Pons (tissue), 1 donor: ENCODE data around the gene PIEZO1.

Experiments
- DNase-seq: peaks from one replicate; pipeline ENCODE4 v3.0.0-alpha.2; 2016; ENCODE audit warnings: low spot score

PIEZO1 gene

GRCh38 chr16:88815901-88816589 lies 31.0 kb upstream of the PIEZO1 start:
- DNase-seq = no peak

GRCh38 chr16:88815227-88815626 lies 30.2 kb upstream of the PIEZO1 start:
- DNase-seq = no peak

- no peak for DNase-seq
Observed at GRCh38 chr16:88814144-88814502, 29.1 kb upstream of the PIEZO1 start.

- DNase-seq = no peak
Observed at GRCh38 chr16:88813269-88814143, 28.5 kb upstream of the PIEZO1 start.

- DNase-seq = no peak
Observed at GRCh38 chr16:88812513-88813268, 27.7 kb upstream of the PIEZO1 start.

GRCh38 chr16:88811769-88812512 lies 26.9 kb upstream of the PIEZO1 start, which contains the start of gene APRT:
Gene APRT (minus strand): TSS chr16:88811928. CDS start chr16:88811899, 29 bp downstream.
- DNase-seq = peak; percentile 82

- peak; percentile 83 for DNase-seq
Observed at GRCh38 chr16:88810912-88811768, 26.1 kb upstream of the PIEZO1 start.

GRCh38 chr16:88810166-88810911 lies 25.3 kb upstream of the PIEZO1 start:
- no peak for DNase-seq

GRCh38 chr16:88809676-88810165 lies 24.7 kb upstream of the PIEZO1 start:
- DNase-seq = no peak

- DNase-seq = no peak
Observed at GRCh38 chr16:88809068-88809675, 24.2 kb upstream of the PIEZO1 start.

- no peak for DNase-seq
Observed at GRCh38 chr16:88807626-88808453, 22.8 kb upstream of the PIEZO1 start.

- DNase-seq = no peak
Observed at GRCh38 chr16:88807142-88807625, 22.2 kb upstream of the PIEZO1 start.

- DNase-seq = no peak
Observed at GRCh38 chr16:88806491-88807111, 21.6 kb upstream of the PIEZO1 start.

- no peak for DNase-seq
Observed at GRCh38 chr16:88805887-88806393, 20.9 kb upstream of the PIEZO1 start.

GRCh38 chr16:88805340-88805715 lies 20.3 kb upstream of the PIEZO1 start:
- no peak for DNase-seq

GRCh38 chr16:88804552-88805339 lies 19.7 kb upstream of the PIEZO1 start:
- no peak for DNase-seq

- DNase-seq = no peak
Observed at GRCh38 chr16:88804173-88804551, 19.1 kb upstream of the PIEZO1 start.
